H9 (cell line): ENCODE results near the gene GPR32. TPM values are rescaled to one million over a fixed set of nuclear protein-coding genes. Genes with fewer than 3 reads are reported as not detected.

ENCODE experiments used
- DNase-seq: peaks from one replicate; pipeline ENCODE4 v3.0.0-alpha.2; 2017
- H2AFZ ChIP-seq: one replicate; pipeline ENCODE4 v1.6.1; 2013; ENCODE audit warnings: mild to moderate bottlenecking, low read length, control low read depth, moderate library complexity
- H2AK5ac ChIP-seq: 2 replicates; pipeline ENCODE4 v1.6.1; 2013; ENCODE audit warnings: low read length, control low read depth, mixed read lengths; ENCODE audit not compliant: insufficient read length
- H2BK120ac ChIP-seq: one replicate; pipeline ENCODE4 v1.6.1; 2013; ENCODE audit warnings: low read depth, mild to moderate bottlenecking, low read length, control low read depth, inconsistent platforms; ENCODE audit not compliant: poor library complexity, severe bottlenecking
- H2BK12ac ChIP-seq: 2 replicates; pipeline ENCODE4 v1.6.1; 2013; ENCODE audit warnings: low read length, control low read depth, mixed read lengths, low read depth; ENCODE audit not compliant: insufficient read length
- H2BK15ac ChIP-seq: 2 replicates; pipeline ENCODE4 v1.6.1; 2013; ENCODE audit warnings: low read depth, low read length, control low read depth
- H2BK20ac ChIP-seq: one replicate; pipeline ENCODE4 v1.6.1; 2013; ENCODE audit warnings: low read depth, mild to moderate bottlenecking, low read length, control low read depth, inconsistent platforms; ENCODE audit not compliant: poor library complexity, severe bottlenecking
- H2BK5ac ChIP-seq: 2 replicates; pipeline ENCODE4 v1.6.1; 2013; ENCODE audit warnings: low read length, control low read depth, mixed read lengths; ENCODE audit not compliant: insufficient read length
- H3K14ac ChIP-seq: 2 replicates; pipeline ENCODE4 v1.6.1; 2013; ENCODE audit warnings: low read length, control low read depth; ENCODE audit not compliant: insufficient read depth
- H3K18ac ChIP-seq: 2 replicates; pipeline ENCODE4 v1.6.1; 2013; ENCODE audit warnings: low read depth, mild to moderate bottlenecking, mixed read lengths, low read length, control low read depth; ENCODE audit not compliant: insufficient read length
- H3K23ac ChIP-seq: 2 replicates; pipeline ENCODE4 v1.6.1; 2013; ENCODE audit warnings: low read length, control low read depth, mixed read lengths, low read depth; ENCODE audit not compliant: insufficient read length
- H3K23me2 ChIP-seq: 2 replicates; pipeline ENCODE4 v1.6.1; 2013; ENCODE audit warnings: low read depth, mild to moderate bottlenecking, mixed read lengths, low read length, control low read depth; ENCODE audit not compliant: insufficient read length, poor library complexity, severe bottlenecking
- H3K27ac ChIP-seq: 2 replicates; pipeline ENCODE4 v1.5.1; 2013; ENCODE audit warnings: low read length, control low read depth, mixed read lengths, low read depth; ENCODE audit not compliant: insufficient read length
- H3K27me3 ChIP-seq: 2 replicates; pipeline ENCODE4 v1.6.1; 2013; ENCODE audit warnings: low read length, control low read depth, inconsistent platforms; ENCODE audit not compliant: insufficient read depth
- H3K4ac ChIP-seq: 2 replicates; pipeline ENCODE4 v1.6.1; 2013; ENCODE audit warnings: low read depth, mild to moderate bottlenecking, control low read depth, inconsistent platforms, low read length, moderate library complexity
- H3K4me1 ChIP-seq: 2 replicates; pipeline ENCODE4 v1.6.1; 2013; ENCODE audit warnings: low read length, control low read depth, inconsistent platforms; ENCODE audit not compliant: insufficient read depth
- H3K4me2 ChIP-seq: 2 replicates; pipeline ENCODE4 v1.6.1; 2013; ENCODE audit warnings: low read length, control low read depth, mixed read lengths; ENCODE audit not compliant: insufficient read length, insufficient read depth
- H3K56ac ChIP-seq: 2 replicates; pipeline ENCODE4 v1.6.1; 2013; ENCODE audit warnings: low read depth, mild to moderate bottlenecking, mixed read lengths, low read length, control low read depth; ENCODE audit not compliant: insufficient read length
- H3K79me1 ChIP-seq: 2 replicates; pipeline ENCODE4 v1.6.1; 2013; ENCODE audit warnings: low read depth, mild to moderate bottlenecking, moderate library complexity, low read length, control low read depth, inconsistent platforms; ENCODE audit not compliant: insufficient read depth, poor library complexity, severe bottlenecking
- H3K79me2 ChIP-seq: 2 replicates; pipeline ENCODE4 v1.6.1; 2013; ENCODE audit warnings: low read length, control low read depth, inconsistent platforms; ENCODE audit not compliant: insufficient read depth
- H3K9ac ChIP-seq: 2 replicates; pipeline ENCODE4 v1.6.1; 2013; ENCODE audit warnings: low read length, control low read depth, mixed read lengths; ENCODE audit not compliant: insufficient read length; ENCODE audit errors: extremely low read depth
- H3K9me3 ChIP-seq: one replicate; pipeline ENCODE4 v1.6.1; 2013; ENCODE audit warnings: low read depth, low read length, inconsistent platforms; ENCODE audit not compliant: control insufficient read depth
- H3T11ph ChIP-seq: one replicate; pipeline ENCODE4 v1.6.1; 2013; ENCODE audit warnings: mild to moderate bottlenecking, low read length, control low read depth, inconsistent platforms
- H4K20me1 ChIP-seq: one replicate; pipeline ENCODE4 v1.6.1; 2013; ENCODE audit not compliant: control insufficient read depth, insufficient read length, insufficient read depth
- H4K5ac ChIP-seq: 2 replicates; pipeline ENCODE4 v1.6.1; 2013; ENCODE audit warnings: low read depth, mild to moderate bottlenecking, mixed read lengths, low read length, control low read depth; ENCODE audit not compliant: insufficient read length
- H4K8ac ChIP-seq: replicated peaks from 2 replicates; pipeline ENCODE4 v1.6.1; 2013; ENCODE audit warnings: low read length, control low read depth, mixed read lengths, low read depth; ENCODE audit not compliant: insufficient read length
- H4K91ac ChIP-seq: 2 replicates; pipeline ENCODE4 v1.6.1; 2013; ENCODE audit warnings: low read depth, mild to moderate bottlenecking, moderate library complexity, mixed read lengths, low read length, control low read depth; ENCODE audit not compliant: insufficient read length
- H3K27ac Mint-ChIP-seq, 3 experiments: 2 replicates in 2 of 3; 3 replicates in 1 of 3; pipeline ENCODE4 v1.8.0; 2020 to 2021; ENCODE audit warnings: mixed read lengths in 3 of 3, mild to moderate bottlenecking in 1 of 3, moderate library complexity in 1 of 3
- H3K27me3 Mint-ChIP-seq: 2 replicates; pipeline ENCODE4 v1.8.0; 2021; ENCODE audit warnings: low read depth, mild to moderate bottlenecking, moderate library complexity, mixed read lengths
- H3K36me3 Mint-ChIP-seq, 3 experiments: 2 replicates in 2 of 3; 3 replicates in 1 of 3; pipeline ENCODE4 v1.8.0; 2020 to 2021; ENCODE audit warnings: low read depth in 3 of 3, mixed read lengths in 3 of 3; ENCODE audit not compliant: insufficient read depth in 1 of 3
- H3K4me1 Mint-ChIP-seq, 2 experiments: 2 replicates each; pipeline ENCODE4 v1.8.0; 2020; ENCODE audit warnings: mixed read lengths in 2 of 2
- H3K4me3 Mint-ChIP-seq, 2 experiments: 2 replicates in 1 of 2; 3 replicates in 1 of 2; pipeline ENCODE4 v1.8.0; 2020 to 2021; ENCODE audit warnings: mild to moderate bottlenecking in 2 of 2, mixed read lengths in 2 of 2, moderate library complexity in 1 of 2
- H3K9me3 Mint-ChIP-seq, 2 experiments: 2 replicates in 1 of 2; 3 replicates in 1 of 2; pipeline ENCODE4 v1.8.0; 2020; ENCODE audit warnings: mild to moderate bottlenecking in 2 of 2, mixed read lengths in 2 of 2, moderate library complexity in 1 of 2
- WGBS: extraction: QIAGEN DNeasy Blood & Tissue Kit; methylation state at CpG from one replicate; pipeline ENCODE4 v1.1.7; 2013; ENCODE audit warnings: missing lambda C conversion rate, low lambda C conversion rate, mixed read lengths; ENCODE audit not compliant: insufficient read length; ENCODE audit errors: extremely low coverage; 5-methylcytosine and 5-hydroxymethylcytosine counted together
- total RNA-seq: library from RNA; stranded (reverse); gene quantifications from 2 replicates; pipeline ENCODE4 v1.2.1, GENCODE V29; 2021
- TF ChIP-seq, protein P1 (sequence below): fragments of 200-600 bp; sonication (generic); conservative IDR thresholded peaks from 3 replicates; pipeline ENCODE4 v1.8.0; 2021; ENCODE audit warnings: antibody characterized with exemption, mild to moderate bottlenecking

Gene GPR32
- total RNA-seq, 1 experiment from 2014 or later = not detected

DNA sequence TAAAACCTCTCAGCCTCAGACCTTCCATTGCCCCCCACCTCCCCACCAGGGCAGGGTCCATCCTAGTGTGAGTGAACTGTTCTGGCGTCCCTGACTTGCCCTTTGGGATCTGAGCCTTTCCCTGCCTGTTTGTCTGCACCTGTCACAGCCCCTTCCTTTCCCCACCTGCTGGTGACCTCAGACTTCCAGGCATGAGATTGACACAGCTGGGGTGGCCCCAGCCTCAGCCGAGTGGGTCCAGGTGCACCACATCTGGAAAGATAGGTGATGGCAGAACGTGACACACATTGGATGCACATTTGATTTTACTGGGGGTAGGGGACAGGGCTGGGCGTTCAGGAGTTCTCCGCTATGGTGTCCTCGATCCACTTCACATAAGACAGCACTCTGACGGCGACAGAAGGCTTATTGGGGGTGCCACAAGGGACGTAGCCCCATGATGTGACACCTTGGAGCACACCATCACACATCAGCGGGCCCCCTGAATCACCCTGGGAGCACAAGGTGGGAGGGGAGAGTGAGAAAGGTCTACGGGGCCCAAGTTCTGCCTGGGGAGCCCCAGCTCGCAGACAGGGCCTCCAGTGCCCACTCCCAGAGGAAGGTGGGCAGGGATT, 48.7 kb downstream of the GPR32 start:
- Histone ChIP-seq H3K27ac (no peak overlapping the region), H2BK12ac (no peak overlapping the region), H3K56ac (no peak overlapping the region), H2BK20ac (no peak overlapping the region), H3K23ac (no peak overlapping the region), H3K9me3 (no peaks in the 10 kb centered on the region), H3K79me1 (no peaks in the 10 kb centered on the region), H3K18ac (no peak overlapping the region), H3K14ac (no peak overlapping the region), H3K27me3 (peaks cover 12% of the 10 kb centered on the region; the same call in 1 of the 2 replicates), H3K23me2 (peaks cover 8% of the 10 kb centered on the region), H4K5ac (no peak overlapping the region), H4K8ac (no peak overlapping the region), H3K9ac (no peak overlapping the region), H3K4ac (no peak overlapping the region), H2BK120ac (no peak overlapping the region), H4K91ac (no peak overlapping the region), H3K4me2 (peak overlapping the region; percentile 68), H2BK15ac (no peak overlapping the region), H3K4me1 (peaks cover 5% of the 10 kb centered on the region; the same call in 1 of the 2 replicates), H3K79me2 (no peaks in the 10 kb centered on the region), H2BK5ac (no peak overlapping the region), H4K20me1 (no peaks in the 10 kb centered on the region), H2AK5ac (no peak overlapping the region), H3T11ph (no peak overlapping the region), H2AFZ (no peak overlapping the region)
- H3K27ac Mint-ChIP-seq = no peak overlapping the region
- H3K9me3 Mint-ChIP-seq = peaks cover 3 to 4% of the 10 kb centered on the region in 2 experiments; a peak in 3 of 5 replicates
- TF ChIP-seq, protein P1, sequence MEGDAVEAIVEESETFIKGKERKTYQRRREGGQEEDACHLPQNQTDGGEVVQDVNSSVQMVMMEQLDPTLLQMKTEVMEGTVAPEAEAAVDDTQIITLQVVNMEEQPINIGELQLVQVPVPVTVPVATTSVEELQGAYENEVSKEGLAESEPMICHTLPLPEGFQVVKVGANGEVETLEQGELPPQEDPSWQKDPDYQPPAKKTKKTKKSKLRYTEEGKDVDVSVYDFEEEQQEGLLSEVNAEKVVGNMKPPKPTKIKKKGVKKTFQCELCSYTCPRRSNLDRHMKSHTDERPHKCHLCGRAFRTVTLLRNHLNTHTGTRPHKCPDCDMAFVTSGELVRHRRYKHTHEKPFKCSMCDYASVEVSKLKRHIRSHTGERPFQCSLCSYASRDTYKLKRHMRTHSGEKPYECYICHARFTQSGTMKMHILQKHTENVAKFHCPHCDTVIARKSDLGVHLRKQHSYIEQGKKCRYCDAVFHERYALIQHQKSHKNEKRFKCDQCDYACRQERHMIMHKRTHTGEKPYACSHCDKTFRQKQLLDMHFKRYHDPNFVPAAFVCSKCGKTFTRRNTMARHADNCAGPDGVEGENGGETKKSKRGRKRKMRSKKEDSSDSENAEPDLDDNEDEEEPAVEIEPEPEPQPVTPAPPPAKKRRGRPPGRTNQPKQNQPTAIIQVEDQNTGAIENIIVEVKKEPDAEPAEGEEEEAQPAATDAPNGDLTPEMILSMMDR = no peak
- H3K4me1 Mint-ChIP-seq = peaks cover 33 to 42% of the 10 kb centered on the region in 2 experiments
- H3K4me3 Mint-ChIP-seq = peak overlapping the region; percentile 76 to 87; a peak in 4 of 5 replicates
- no peak for DNase-seq
- H3K36me3 Mint-ChIP-seq = peaks cover 0 to 2% (median 0%) of the 10 kb centered on the region in 3 experiments; a peak in 4 of 7 replicates
- WGBS = no CpG with 5 or more reads among the region's 12 CpGs
- H3K27me3 Mint-ChIP-seq = peaks cover 89% of the 10 kb centered on the region
